Measurements from ENCODE around the gene CRTAC1. TPM values are rescaled to one million over a fixed set of nuclear protein-coding genes. Genes with fewer than 3 reads are reported as not detected.

The CRTAC1 gene
- total and polyA plus RNA-seq, 10 of the 15 experiments (the other 5 are each of a cell fraction or from before 2014, with no cell fraction given): 0.10 TPM; not detected in 9

DNA sequence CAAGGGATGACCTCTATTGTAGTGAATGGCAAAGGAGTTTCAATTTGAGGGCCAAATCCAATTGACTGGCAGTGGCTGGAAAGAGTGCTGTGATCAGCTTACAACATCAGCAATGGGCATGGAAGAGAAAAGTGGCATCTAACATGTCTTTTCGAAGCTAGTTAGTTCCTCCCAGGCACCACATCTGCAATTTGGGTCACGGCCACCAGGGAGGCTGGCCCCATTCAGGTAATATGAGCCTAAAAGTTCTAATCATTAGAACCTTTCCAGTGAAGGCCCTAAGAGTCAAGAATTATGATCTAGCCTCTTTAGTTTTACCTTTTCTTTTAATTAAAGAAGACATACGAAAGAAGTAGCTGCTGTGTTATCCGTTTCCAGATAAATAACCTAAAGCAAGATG is 17.3 kb downstream of the CRTAC1 start:
- no peak overlapping the region for H3K27ac ChIP-seq (ENCODE audit: control insufficient read depth, insufficient read depth)
- H3K79me2 ChIP-seq (ENCODE audit: control insufficient read depth, insufficient read depth, low read length): no peaks in the 10 kb centered on the region
- intact Hi-C loops (cut with micrococcal nuclease; ENCODE audit: unreplicated experiment) (no loop called here), in situ Hi-C loops (cut with MboI) (no loop called here)
- POLR2A ChIA-PET: no interaction called here
- H3K9me3 ChIP-seq (replicated peaks; ENCODE audit: control insufficient read depth, insufficient read depth, low read length): no peaks in the 10 kb centered on the region
- H3K36me3 ChIP-seq (ENCODE audit: control insufficient read depth in 2 of 2, insufficient read depth in 2 of 2, low read length in 1 of 2): no peaks in the 10 kb centered on the region
- no peak overlapping the region for H3K4me3 ChIP-seq
- 2% methylated on average over 4 of the region's 4 CpGs for WGBS (ENCODE audit: insufficient coverage, insufficient replicate concordance, low lambda C conversion rate, missing lambda C conversion rate)
- H3K27me3 ChIP-seq (replicated peaks in 1 of 2; ENCODE audit: control insufficient read depth in 2 of 2, insufficient read depth in 2 of 2, low read length in 1 of 2): peaks cover 2 to 3% of the 10 kb centered on the region in 2 experiments; a peak in 3 of 4 replicates
- ATAC-seq (no peak), FAIRE-seq (no peak), DNase-seq (ENCODE audit: low read depth, low spot score) (no peak)
- BruUV-seq (replicated peaks): no TSS peak
- no peak overlapping the region for H2AFZ ChIP-seq (ENCODE audit: control insufficient read depth, low read depth, low read length)
- no peak overlapping the region for H3K9ac ChIP-seq (ENCODE audit: control insufficient read depth, insufficient read depth, low read length)
- no peaks in the 10 kb centered on the region for H3K4me1 ChIP-seq (ENCODE audit: control insufficient read depth, insufficient read depth, low read length)
- no peak overlapping the region for H3K4me2 ChIP-seq (ENCODE audit: control insufficient read depth, insufficient read depth)
- SMC1A ChIA-PET (ENCODE audit: uncharacterized antibody, unreplicated experiment): no interaction called here
- TF ChIP-seq, protein P1, sequence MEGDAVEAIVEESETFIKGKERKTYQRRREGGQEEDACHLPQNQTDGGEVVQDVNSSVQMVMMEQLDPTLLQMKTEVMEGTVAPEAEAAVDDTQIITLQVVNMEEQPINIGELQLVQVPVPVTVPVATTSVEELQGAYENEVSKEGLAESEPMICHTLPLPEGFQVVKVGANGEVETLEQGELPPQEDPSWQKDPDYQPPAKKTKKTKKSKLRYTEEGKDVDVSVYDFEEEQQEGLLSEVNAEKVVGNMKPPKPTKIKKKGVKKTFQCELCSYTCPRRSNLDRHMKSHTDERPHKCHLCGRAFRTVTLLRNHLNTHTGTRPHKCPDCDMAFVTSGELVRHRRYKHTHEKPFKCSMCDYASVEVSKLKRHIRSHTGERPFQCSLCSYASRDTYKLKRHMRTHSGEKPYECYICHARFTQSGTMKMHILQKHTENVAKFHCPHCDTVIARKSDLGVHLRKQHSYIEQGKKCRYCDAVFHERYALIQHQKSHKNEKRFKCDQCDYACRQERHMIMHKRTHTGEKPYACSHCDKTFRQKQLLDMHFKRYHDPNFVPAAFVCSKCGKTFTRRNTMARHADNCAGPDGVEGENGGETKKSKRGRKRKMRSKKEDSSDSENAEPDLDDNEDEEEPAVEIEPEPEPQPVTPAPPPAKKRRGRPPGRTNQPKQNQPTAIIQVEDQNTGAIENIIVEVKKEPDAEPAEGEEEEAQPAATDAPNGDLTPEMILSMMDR (IDR thresholded peaks at IDR 0.05 in 2 of 3, conservative IDR thresholded peaks at IDR 0.05 in 1 of 3; ENCODE audit: control insufficient read depth in 2 of 3, extremely low read depth in 1 of 3, insufficient read depth in 1 of 3, low read depth in 3 of 3, low read length in 3 of 3): 0 out of 6 replicates have a peak, but pooled peaks of 1 of the 3 experiments have one; percentile 14
- TF ChIP-seq, protein P2, sequence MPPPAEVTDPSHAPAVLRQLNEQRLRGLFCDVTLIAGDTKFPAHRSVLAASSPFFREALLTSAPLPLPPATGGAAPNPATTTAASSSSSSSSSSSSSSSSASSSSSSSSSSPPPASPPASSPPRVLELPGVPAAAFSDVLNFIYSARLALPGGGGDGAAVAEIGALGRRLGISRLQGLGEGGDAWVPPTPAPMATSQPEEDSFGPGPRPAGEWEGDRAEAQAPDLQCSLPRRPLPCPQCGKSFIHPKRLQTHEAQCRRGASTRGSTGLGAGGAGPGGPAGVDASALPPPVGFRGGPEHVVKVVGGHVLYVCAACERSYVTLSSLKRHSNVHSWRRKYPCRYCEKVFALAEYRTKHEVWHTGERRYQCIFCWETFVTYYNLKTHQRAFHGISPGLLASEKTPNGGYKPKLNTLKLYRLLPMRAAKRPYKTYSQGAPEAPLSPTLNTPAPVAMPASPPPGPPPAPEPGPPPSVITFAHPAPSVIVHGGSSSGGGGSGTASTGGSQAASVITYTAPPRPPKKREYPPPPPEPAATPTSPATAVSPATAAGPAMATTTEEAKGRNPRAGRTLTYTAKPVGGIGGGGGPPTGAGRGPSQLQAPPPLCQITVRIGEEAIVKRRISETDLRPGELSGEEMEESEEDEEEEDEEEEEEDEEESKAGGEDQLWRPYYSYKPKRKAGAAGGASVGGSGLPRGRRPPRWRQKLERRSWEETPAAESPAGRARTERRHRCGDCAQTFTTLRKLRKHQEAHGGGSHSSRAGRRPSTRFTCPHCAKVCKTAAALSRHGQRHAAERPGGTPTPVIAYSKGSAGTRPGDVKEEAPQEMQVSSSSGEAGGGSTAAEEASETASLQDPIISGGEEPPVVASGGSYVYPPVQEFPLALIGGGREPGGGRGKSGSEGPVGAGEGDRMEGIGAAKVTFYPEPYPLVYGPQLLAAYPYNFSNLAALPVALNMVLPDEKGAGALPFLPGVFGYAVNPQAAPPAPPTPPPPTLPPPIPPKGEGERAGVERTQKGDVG (CRISPR knock-in tag; IDR thresholded peaks at IDR 0.05): no peak
- TF ChIP-seq WRNIP1 (IDR thresholded peaks at IDR 0.05; ENCODE audit: borderline replicate concordance, low read depth, low read length): no peak
- no peak for TF ChIP-seq EGR1 (IDR thresholded peaks at IDR 0.05; ENCODE audit: borderline replicate concordance in 1 of 2, low read depth in 2 of 2, low read length in 2 of 2)
- RAD21 ChIA-PET (ENCODE audit: unreplicated experiment): no interaction called here
- H4K20me1 ChIP-seq (ENCODE audit: control insufficient read depth, insufficient read depth): no peaks in the 10 kb centered on the region; the same call in 1 of the 2 replicates
- CTCF ChIA-PET: interaction anchor here (1.0 to 1.5 kb wide), 4 partner anchors 13 to 29 kb away, joined by 3 to 7 read pairs (median 4); no protein-coding TSS in a partner anchor

Measured in GM12878 (cell line).